ENCODE results near the gene THOC6.

THOC6 gene

GRCh38 chr16:2991566-2992261 lies 32.1 kb upstream of the THOC6 start:
- DNase-seq (ENCODE audit: low read depth): no peak

- no peak for DNase-seq (ENCODE audit: low read depth)
Measured at GRCh38 chr16:2992383-2993081, 31.3 kb upstream of the THOC6 start.

GRCh38 chr16:2996298-2996697 lies 27.5 kb upstream of the THOC6 start:
- DNase-seq (ENCODE audit: low read depth): no peak

GRCh38 chr16:2999929-3000328 lies 23.9 kb upstream of the THOC6 start:
- no peak for DNase-seq (ENCODE audit: low read depth)

- no peak for DNase-seq (ENCODE audit: low read depth)
Measured at GRCh38 chr16:3000540-3000939, 23.3 kb upstream of the THOC6 start.

- DNase-seq (ENCODE audit: low read depth): no peak
Measured at GRCh38 chr16:3001316-3001715, 22.5 kb upstream of the THOC6 start.

- DNase-seq (ENCODE audit: low read depth): peak; percentile 94
Measured at GRCh38 chr16:3003582-3004270, 20.1 kb upstream of the THOC6 start.

- DNase-seq (ENCODE audit: low read depth): no peak
Measured at GRCh38 chr16:3004319-3004718, 19.5 kb upstream of the THOC6 start.

- DNase-seq (ENCODE audit: low read depth): no peak
Measured at GRCh38 chr16:3004781-3005284, 19.0 kb upstream of the THOC6 start.

GRCh38 chr16:3007059-3007956 lies 16.5 kb upstream of the THOC6 start:
- DNase-seq (ENCODE audit: low read depth): no peak

GRCh38 chr16:3007957-3008689 lies 15.7 kb upstream of the THOC6 start:
- no peak for DNase-seq (ENCODE audit: low read depth)

GRCh38 chr16:3008690-3009037 lies 15.2 kb upstream of the THOC6 start:
- no peak for DNase-seq (ENCODE audit: low read depth)

GRCh38 chr16:3009568-3010390 lies 14.1 kb upstream of the THOC6 start:
- no peak for DNase-seq (ENCODE audit: low read depth)

- DNase-seq (ENCODE audit: low read depth): no peak
Measured at GRCh38 chr16:3010510-3010909, 13.3 kb upstream of the THOC6 start.

GRCh38 chr16:3012246-3012645 lies 11.6 kb upstream of the THOC6 start:
- no peak for DNase-seq (ENCODE audit: low read depth)

GRCh38 chr16:3012828-3013420 lies 10.9 kb upstream of the THOC6 start, which contains the start of gene CLDN9:
Gene CLDN9, plus strand, starts transcription at chr16:3012923. Its CDS starts 440 bp downstream, at chr16:3013363.
- DNase-seq (ENCODE audit: low read depth): no peak

GRCh38 chr16:3013491-3013951 lies 10.3 kb upstream of the THOC6 start:
- no peak for DNase-seq (ENCODE audit: low read depth)

- no peak for DNase-seq (ENCODE audit: low read depth)
Measured at GRCh38 chr16:3013998-3014690, 9.7 kb upstream of the THOC6 start.

GRCh38 chr16:3014971-3015370 lies 8.9 kb upstream of the THOC6 start:
- DNase-seq (ENCODE audit: low read depth): no peak
